NCI-H446 treated with DMSO at 0.1 percent for 48 hours (cell line): Measurements from ENCODE around the gene KRT33B.
"Not testable (repeated sequence)": the region's sequence is repeated elsewhere in the genome, so short reads cannot be mapped to it uniquely, and the experiment has no call there.

Experiments used
- DNase-seq: peaks from one replicate; lab custom pipeline; 2025; lab: John Stamatoyannopoulos, UW

The KRT33B gene

DNA sequence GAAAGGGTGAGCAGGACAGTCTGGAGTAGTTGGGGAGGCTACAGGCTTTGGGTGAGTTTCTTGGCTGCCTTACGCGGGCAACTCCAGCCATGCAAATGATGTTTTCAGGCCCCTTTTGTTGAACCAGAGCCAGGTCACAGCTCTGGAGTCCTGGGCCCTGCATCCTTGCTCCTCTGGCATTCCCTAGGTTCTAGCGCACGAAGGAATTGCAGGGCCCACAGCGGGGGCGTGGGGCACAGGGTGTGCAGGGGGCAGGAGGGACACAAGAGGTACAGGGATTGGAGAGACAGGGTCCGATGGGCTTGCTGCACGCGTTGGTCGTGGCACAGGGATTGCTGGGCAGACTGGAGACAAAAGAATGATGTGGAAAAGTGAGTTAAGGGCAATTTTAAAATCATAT is 24.2 kb upstream of the KRT33B start:
- no peak for DNase-seq

DNA sequence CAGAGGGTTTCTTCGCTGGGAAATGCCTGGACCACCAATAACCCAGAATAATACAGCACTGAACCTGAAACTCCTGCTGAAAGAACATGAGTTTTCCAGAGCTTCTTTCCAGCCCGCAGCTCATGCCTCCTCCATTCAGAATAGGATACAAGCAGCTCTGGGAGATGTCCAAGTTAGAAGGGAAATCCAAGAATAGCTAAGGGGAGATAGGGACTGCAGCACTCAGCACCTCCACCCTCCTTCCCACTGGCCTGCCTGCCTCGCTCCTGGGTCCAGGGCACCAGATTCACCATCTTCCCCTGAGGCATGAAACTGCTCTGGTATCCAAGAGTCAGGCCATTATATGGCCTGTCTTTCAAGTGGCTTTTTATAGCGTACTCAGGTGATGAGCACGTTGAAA is 23.7 kb upstream of the KRT33B start:
- DNase-seq: no peak

DNA sequence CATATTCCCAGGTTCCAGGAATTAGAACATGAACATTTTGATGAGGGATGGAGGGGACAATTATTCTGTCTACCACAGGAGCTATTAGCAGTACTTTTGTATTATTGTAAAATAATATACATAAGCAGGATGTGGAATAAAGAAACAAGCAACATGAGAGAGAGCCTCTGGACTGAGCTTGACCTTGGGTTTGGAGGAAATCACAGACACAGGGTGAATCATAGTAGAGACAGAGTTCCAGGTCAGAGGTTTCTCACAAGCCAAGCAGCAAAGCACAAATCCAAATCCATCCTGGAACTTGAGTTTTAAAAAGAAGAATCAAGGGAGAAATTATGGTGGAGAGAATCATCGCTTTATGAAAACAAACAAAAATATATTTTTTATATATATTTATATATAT is 22.7 kb upstream of the KRT33B start:
- DNase-seq: no peak

DNA sequence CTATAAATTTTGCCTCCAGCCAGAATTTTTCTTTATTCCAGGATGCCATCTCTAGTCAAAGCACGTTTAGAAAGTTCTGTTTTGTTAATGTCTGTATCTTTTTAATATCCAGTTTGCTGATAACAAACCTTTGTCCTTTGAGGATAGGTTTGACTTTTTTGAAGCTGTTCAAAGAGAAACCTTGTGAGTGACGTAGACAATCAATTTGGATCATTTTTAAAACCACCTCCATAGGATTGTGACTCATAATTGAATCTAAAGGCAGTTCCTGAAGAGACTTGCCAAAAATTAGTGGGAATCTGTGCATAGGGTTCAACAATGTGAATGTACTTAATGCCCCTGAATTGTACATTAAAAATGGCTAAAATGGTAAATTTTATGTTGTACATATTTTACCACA is 21.9 kb upstream of the KRT33B start:
- DNase-seq: no peak

DNA sequence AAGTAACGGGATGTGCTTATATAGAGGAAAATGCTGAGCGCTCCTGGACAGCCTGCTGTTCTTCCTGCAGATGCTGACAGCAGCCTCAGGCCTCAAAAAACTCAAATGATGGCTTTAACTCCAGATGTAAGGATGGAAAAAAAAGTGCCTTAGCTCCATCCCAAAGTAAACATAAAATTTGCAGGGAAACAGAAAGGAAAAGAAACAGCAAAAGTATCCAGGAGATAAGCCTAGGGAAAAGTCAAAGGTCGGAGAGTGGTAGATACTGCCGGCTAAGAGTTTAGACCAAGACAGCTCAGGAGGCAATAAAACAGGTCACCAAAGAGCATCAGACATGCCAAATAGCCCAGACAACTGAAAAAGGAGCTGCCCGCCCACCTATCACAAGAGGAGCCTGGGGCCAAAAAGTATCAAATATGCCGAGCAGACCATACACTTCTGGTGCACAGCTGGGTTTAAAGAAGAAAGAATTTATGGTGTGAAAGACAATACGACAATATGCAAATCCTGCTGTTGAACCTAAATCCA is 20.9 kb upstream of the KRT33B start:
- DNase-seq: no peak

DNA sequence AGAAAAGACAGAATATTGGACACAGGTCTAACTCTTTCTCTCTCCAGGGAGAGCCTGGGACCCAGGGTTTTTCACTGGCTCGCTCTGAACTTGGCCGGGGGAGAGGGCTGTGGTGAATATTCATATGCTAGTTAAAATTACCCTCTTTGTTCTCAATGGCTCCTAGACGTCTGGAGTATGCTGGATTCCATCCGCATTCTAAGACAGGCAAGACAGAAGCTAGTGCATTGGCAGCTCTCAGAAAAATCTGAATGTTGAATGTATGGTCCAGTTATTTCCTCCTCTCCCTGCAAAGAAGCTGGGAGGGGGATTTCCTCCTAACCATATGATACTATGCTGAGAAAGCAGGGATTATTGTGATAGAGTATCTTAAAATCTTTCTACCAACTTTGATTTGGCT is 18.1 kb upstream of the KRT33B start:
- DNase-seq: no peak

DNA sequence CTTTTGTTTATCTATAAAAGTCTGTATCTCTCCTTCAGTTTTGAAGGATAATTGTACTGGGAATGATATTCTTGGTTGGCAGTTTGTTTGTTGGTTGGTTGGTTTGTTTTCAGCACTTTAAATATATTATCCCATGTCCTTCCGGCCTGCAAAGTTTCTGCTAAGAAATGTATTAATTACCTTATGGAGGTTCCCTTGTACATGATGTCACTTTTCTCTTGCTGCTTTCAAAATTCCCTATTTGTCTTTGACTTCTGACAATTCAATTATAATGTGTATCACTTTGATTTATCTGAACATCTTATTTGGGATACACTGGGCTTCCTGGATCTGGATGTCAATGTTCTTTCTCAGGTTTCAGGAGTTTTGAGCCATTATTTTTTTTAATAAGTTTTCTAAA is 16.6 kb upstream of the KRT33B start:
- no peak for DNase-seq

DNA sequence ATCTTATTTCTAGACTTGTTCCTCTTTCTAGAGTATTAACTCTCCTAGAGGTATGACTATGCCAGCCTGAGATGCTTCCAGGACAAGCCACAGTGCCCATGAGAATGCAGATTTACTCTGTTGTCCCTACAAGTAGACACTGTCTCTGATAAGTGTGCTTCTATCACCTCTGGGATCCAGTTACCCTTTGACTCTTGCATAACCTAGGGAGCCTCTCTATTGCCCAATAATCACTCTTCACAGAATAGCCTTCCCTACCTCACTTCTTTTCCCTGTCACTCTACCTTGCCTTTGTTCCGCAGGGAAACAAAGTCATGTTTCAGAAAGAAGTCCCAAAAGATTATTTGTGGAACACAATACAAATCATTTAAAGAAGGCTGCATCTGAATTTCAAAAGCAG is 14.1 kb upstream of the KRT33B start:
- no peak for DNase-seq

DNA sequence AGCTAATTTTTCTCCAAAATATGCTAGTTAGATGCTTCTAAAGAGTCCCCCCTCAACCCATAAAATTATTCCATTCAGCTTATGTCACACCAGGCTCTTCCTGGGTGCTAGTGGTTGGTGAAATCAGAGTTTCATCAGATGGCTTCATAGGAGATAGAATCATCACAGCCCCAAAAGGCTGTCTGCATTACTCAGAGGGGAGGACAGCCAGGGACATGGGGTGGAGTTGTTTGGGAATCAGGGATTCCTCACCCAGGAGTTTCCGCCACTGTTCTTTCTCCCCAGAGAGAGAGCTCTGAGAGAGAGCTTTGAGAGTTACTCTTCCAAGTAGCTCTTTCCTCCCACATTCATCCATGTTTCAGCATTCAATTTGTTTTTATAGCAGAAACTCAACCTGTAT is 12.8 kb upstream of the KRT33B start:
- DNase-seq: no peak

DNA sequence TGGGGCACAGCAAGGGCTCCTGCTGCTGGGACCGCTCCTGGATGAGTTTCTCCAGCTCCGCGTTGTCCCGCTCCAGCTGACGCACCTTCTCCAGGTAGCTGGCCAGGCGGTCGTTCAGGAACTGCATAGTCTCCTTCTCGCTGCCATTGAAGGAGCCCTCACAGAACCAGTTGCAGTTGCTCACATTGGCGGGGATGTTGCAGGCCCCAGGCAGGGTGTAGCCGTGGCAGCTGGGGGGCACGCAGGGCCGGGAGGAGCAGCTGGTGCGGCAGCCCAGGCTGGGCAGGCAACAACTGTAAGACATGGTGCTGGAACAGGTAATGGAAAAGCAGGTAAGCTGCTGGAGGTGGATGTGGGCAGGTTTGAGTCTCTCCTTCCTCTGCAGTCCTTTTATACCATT is 12.3 kb upstream of the KRT33B start, which contains the start of gene KRT34:
Gene KRT34, minus strand, starts transcription at position 364 of the 400 bp plus-strand sequence. Its CDS starts 60 bp downstream, at position 304.
- DNase-seq: not testable (repeated sequence)

DNA sequence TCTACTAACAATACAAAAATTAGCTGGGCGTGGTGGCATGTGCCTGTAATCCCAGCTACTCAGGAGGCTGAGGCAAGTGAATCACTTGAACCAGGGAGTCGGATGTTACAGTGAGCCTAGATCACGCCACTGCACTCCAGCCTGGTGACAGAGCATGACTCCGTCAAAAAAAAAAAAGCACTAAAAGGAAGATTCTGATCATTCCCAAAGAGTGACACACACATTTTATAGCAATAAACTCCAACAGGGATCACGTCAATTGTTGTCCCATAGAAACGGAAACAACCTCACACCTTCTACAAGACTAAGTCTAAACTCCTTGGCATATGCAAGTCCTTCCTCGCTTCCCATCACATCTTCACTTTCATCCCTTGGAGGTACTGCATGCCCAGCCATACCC is 10.5 kb upstream of the KRT33B start:
- DNase-seq: not testable (repeated sequence)

DNA sequence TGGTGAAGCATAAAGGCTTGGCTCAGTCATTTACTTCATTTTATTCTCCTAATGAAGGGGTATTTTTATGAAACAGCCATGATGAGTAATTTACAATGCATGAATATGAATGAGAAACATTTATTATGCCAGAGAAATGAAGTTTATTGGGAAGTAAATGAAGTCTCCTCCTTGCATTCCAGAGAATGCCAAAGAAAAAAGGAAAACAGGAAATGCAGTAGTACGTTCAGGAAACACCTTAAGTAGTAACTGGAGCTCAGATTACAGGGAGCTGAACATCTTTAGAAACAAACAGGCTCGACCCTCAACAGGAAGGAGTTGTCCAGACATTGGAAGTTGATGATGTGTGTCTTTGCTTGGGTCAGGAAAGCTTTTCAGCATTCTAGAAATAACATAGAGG is 7.9 kb upstream of the KRT33B start:
- DNase-seq: no peak

DNA sequence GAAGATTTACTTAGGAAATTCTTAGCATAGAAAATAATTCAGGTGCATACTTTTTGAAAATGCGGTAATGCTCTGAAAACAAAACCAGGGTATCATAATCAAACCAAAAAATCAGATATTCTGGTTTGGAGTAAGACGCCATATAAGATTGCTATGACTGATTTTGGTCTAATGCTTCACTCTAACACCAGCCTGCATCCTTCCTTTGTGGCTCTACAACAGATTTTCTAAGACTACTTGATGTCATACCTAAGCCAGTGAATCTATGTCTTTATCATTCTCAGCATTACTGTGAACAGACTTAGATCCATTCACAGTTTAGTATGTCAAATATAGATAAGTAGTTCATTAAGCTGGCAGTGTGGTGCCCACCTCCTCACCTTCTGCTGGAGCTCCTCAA is 590 bp downstream of the KRT33B start:
- DNase-seq: no peak

DNA sequence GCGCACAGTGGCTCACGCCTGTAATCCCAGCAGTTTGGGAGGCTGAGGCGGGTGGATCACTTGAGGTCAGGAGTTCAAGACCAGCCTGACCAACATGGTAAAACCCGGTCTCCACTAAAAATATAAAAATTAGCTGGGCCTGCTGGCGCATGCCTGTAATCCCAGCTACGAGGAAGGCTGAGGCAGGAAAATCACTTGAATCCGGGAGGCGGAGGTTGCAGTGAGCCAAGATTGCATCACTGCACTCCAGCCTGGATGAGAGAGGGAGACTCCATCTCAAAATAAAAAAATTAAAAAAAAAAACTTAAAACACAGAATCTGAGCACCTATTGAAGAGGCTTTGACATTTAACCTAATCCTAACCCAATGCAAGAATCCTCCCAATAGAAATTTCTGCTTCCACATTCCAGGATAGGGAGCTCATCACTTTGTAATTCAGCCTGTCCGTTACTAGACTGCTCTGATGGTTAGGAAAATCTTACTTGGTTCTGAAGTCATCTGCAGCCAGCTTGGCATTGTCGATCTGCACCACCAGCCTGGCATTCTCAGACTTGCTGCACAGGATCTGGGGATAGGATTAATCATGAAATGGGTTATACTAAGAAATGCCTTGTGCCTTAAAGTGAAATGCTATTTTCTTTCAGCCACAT is 2.1 kb downstream of the KRT33B start:
- DNase-seq: no peak

DNA sequence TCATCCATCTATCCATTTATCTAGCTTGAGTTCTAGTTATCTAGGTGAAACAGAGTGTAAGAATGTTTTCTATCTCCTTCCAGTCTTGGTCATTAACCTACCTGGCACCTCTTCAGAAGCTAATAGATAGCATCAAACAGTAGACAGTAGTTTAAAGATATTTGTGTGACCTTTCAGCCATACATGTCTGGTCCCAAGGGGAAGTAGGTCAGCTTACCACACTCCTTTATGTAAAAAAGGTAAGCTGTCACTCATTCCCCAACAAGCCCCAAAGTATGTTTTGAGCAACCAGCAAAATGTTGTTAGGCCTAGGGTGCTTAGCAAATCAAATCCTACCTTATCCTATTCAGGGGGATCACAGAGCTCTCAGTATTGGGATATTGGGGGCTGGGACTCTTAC is 3.5 kb downstream of the KRT33B start:
- no peak for DNase-seq

DNA sequence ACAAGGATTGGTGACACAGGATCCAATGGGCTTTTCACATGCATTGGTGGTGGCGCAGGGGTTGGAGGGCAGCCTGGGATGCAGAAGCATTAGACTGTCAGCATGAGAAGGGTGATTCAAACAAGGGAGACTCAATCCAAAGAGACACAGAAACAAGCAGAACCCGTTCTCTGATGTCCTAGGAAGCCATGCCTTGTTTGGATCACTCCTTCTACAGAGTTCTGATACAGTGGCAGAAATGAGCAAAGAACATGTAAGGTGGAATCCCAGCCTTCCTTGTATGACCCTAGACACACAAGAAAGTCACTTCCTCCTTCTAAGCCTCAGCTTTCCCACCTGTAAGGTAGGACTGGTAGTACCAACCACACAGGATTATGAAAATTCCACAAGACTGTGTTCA is 5.7 kb downstream of the KRT33B start:
- no peak for DNase-seq

DNA sequence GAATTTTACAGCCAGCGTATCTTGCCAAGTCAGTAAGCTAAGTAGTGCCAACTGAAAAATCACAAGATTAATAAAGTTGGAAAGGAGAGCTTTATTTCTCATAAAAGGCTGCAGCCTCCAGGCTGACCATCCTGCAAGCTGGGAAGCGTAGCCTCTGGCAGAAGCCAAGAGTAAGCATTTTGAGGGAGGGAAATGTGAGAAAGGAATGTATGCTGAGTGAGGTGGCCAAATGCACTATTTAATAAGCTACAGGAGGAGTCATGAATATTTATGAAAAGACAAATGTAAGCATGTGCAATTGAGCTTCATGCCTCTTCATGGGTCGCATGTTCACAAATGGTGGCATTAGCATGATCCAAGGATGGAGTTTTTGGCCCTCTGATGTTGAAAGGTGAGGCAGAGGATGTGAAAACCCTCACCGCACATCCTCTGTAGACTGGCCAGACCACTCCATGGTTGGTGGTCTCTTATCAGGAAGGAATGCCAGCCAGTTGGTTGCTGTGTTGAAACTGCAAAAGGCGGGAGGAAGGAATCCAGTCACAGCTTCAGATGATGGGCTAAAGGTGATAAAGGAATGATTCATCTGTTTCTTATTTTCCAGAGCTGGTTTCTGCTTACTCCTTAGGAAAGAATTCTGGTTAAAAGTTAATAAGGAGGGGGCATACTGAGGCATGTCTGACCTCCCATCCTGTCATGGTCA is 9.2 kb downstream of the KRT33B start:
- no peak for DNase-seq

DNA sequence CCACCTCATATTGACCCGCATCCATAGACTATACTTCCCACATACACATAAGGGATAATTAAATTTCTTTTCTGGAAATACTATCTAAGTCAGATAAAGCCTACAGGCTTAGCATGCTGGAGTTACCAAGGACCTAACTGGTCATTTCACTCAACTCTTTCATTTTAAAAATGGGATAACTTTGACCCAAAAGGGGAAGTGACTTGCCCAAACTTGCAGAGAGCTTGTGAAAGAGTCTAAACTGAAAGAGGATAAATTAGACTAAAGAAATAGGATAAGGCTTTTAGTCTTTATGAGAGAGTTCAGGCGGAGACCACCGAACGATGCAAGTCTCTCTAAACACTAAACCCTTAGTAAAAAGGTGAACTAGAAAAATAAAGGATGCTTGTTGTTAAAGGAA is 15.1 kb downstream of the KRT33B start:
- no peak for DNase-seq

DNA sequence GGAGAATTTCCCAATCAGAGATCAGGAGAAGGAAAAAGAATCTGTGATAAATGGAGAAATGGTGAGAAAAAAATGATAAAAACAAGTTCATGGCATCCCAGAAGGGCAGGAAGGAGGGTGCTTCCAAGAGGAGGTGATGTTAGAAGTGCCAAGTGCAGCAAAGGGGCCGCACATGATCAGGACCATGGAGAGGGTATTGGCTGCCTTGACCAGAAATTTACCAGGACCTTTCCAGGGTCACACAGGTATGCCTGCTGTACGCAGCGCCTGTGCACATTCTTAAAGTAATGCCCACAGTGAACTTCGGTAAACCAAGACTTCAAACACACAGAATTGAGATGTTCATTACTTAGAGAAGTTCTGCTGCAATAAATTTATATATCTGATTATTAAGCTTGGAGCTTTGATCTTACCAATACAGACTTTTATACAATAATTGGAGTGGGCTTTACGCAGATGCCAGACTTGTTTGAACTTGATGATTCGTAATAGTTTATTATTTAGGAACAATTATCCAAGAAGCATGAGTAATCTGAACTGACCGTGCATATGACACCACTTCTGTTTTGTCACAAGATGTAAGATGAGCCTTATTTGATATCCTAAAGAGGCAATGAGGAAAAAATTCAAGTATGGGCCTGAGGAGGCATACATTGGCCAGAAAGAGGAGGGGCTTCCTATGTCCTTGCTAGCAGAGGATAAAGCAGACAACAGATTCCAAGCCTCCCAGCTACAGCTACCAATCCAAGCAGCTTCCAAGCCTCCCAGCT is 16.8 kb downstream of the KRT33B start:
- DNase-seq: no peak

DNA sequence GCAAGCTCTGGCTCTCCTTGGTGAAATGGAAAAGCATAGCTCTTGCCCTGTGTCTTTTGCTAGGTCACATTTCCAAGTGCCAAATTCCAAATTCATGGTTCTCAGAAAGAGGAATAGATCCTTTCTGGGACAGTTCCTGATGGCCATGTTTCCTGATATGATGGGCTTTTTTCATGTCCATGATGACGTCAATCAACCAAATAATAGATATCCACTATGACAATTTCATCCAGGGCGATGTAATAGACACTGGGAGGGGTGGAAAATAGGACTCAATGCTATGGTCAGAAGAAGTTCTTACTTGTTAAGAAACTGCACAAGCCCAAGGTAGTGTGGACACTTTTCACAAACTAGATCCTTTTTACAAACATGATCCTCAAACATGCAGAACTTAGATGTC is 18.4 kb downstream of the KRT33B start:
- DNase-seq: no peak

DNA sequence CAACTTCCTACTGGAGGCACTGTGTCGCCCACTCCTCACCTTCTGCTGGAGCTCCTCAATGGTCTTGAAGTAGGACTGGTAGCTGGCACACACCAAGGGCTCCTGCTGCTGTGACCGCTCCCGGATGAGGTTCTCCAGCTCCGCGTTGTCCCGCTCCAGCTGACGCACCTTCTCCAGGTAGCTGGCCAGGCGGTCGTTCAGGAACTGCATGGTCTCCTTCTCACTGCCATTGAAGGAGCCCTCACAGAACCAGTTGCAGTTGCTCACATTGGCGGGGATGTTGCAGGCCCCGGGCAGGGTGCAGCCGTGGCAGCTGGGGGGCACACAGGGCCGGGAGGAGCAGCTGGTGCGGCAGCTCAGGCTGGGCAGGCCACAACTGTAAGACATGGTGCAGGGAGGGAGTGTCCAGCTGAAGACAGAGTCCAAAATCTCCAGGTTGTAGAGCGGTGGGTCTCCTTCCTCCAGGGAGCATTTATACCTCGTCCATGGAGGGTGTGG is 19.2 kb downstream of the KRT33B start, which contains the start of gene KRT33A:
Gene KRT33A, minus strand, starts transcription at position 448 of the 498 bp plus-strand sequence. Its CDS starts 61 bp downstream, at position 387.
- DNase-seq: not testable (repeated sequence)
